Skeletal muscle cell (primary cell): ENCODE measurements around the gene HTR3A.

ENCODE experiments used
- DNase-seq: peaks from one replicate; pipeline ENCODE4 v3.0.0-alpha.2; 2010; ENCODE audit warnings: low read depth
- H3K4me3 ChIP-seq: 2 replicates; pipeline ENCODE4 v1.5.1; 2011; ENCODE audit warnings: low read depth, mild to moderate bottlenecking, control low read depth, low read length, moderate library complexity

Gene HTR3A

GRCh38 chr11:113977071-113977490 is 2.2 kb downstream of the HTR3A start:
- no peak for DNase-seq
- no peak overlapping the region for H3K4me3 ChIP-seq

DNA sequence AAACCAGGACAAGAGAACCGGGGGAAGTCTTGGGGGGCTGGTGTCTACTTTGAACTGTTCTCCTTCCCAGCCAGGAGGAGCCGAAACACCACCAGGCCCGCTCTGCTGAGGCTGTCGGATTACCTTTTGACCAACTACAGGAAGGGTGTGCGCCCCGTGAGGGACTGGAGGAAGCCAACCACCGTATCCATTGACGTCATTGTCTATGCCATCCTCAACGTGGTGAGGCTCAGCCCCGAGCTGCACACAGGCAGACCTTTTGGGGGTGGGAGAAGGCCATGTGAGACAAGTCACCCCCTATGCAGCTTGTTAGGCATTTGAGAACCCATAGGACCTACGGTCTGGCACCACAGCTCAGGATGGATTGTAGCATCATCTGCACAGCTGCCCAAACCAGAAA is 2.8 kb downstream of the HTR3A start:
- H3K4me3 ChIP-seq, result no peak overlapping the region
- no peak for DNase-seq

DNA sequence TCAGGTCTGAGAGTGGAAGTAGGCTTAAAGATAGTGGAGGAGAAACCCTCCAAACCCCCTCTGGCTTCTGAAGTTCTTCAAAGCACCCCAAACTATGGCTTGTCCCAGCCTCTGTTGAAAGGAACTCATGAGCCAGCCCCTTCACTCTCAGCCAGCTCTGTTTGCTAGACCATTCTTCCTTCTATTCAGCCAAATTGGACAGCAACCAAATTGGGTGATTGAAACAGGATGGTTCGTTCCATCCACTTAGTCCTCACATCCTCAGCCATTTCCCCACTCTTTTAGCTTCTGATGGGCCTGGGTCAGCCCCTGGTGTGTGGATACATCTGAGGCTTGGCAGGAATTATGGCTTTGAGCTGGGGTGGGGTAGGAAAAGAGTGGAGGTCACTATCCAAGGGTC is 4.5 kb downstream of the HTR3A start:
- DNase-seq, result no peak
- no peak overlapping the region for H3K4me3 ChIP-seq

DNA sequence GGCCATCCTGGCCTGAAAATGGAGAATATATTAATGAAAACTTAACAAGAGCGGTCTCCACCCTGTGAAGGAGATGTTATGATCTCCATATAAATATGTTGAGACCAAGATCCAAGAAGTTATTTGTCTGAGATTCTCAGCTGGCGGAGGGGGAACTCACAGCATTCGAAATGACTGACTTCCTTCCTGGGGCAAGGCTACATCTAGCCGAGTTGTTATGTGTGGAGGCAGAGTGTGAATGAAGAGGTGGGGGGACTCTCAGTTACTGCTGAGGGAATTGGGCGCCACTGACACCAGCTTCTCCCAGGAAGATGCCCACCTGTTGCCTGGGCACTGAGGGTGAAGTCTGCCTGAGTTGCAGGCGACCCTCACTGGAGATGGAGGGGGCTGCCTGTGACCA is 5.9 kb downstream of the HTR3A start:
- no peak for DNase-seq
- H3K4me3 ChIP-seq, result no peak overlapping the region

DNA sequence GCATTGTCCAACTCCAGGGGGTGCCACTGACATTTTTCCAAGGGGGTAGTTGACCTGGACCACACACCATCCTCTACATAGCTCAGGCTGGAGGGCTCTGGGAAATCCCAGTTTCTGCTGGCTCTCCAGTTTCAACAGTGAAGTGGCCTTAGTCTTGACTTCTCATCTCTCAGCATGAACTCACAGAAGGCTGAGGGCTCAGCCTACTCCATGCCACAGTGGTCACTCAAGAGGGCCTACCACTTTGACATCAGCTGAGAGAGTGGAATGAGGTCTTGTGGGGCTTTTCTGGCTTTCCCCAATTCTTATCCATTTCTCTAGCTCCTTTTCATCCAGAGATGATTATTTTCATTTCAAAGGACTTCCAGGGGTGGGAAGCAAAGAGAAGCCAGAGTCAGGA is 7.4 kb downstream of the HTR3A start:
- DNase-seq, result no peak
- H3K4me3 ChIP-seq, result no peak overlapping the region

DNA sequence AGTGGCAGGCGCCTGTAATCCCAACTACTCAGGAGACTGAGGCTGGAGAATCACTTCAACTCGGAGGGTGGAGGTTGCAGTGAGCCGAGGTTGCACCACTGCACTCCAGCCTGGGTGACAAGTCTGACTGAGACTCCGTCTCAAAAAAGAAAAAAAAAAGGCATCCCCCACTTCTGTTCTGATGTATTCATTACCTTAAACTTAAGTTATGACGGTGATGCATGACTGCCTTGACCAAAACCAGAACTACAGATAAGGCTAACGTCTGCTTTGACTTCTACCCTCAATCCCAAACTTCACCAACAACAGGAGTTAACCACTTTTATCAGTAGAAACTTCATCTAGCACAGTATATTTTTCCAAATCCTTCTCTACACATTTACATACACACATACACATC is 9.9 kb downstream of the HTR3A start:
- DNase-seq, result no peak
- H3K4me3 ChIP-seq, result no peak overlapping the region

DNA sequence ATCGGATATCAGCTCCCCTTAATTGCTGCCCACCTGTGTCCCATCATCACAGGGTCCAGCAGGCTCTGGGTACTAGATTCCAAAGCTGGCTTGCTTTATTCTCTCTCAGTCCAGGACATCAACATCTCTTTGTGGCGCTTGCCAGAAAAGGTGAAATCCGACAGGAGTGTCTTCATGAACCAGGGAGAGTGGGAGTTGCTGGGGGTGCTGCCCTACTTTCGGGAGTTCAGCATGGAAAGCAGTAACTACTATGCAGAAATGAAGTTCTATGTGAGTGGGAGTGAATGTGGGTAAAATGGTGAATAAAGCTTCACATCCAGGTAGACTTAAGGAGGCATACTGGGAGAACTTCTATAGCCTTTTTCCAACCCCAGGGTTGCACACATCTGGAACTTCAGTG is 11.0 kb downstream of the HTR3A start:
- DNase-seq, result no peak
- H3K4me3 ChIP-seq, result no peak overlapping the region

DNA sequence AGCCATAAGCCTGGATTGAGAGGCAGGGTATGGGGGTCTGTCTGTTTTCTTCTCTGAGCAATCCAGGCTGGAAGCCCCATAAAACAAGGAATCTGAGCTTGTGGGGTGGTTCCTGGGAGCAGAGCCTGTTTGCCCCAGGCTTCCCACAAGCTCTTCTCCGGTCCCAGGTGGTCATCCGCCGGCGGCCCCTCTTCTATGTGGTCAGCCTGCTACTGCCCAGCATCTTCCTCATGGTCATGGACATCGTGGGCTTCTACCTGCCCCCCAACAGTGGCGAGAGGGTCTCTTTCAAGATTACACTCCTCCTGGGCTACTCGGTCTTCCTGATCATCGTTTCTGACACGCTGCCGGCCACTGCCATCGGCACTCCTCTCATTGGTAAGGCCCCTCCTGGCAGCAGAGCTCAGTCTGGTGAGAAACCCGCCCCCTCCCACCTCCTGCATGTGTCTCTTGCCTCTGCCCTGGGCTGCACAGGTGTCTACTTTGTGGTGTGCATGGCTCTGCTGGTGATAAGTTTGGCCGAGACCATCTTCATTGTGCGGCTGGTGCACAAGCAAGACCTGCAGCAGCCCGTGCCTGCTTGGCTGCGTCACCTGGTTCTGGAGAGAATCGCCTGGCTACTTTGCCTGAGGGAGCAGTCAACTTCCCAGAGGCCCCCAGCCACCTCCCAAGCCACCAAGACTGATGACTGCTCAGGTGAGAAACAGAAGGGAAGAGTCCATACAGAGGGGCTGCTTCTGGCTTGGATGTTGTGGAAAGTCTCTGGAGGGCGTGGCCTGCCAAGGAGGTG is 11.6 kb downstream of the HTR3A start:
- no peak overlapping the region for H3K4me3 ChIP-seq
- DNase-seq, result no peak

GRCh38 chr11:113989381-113989780 is 14.5 kb downstream of the HTR3A start:
- DNase-seq, result no peak
- H3K4me3 ChIP-seq, result no peak overlapping the region

GRCh38 chr11:113989916-113990315 is 15.0 kb downstream of the HTR3A start:
- DNase-seq, result no peak
- H3K4me3 ChIP-seq, result no peak overlapping the region

GRCh38 chr11:113991170-113991569 is 16.3 kb downstream of the HTR3A start:
- DNase-seq, result no peak
- no peak overlapping the region for H3K4me3 ChIP-seq

DNA sequence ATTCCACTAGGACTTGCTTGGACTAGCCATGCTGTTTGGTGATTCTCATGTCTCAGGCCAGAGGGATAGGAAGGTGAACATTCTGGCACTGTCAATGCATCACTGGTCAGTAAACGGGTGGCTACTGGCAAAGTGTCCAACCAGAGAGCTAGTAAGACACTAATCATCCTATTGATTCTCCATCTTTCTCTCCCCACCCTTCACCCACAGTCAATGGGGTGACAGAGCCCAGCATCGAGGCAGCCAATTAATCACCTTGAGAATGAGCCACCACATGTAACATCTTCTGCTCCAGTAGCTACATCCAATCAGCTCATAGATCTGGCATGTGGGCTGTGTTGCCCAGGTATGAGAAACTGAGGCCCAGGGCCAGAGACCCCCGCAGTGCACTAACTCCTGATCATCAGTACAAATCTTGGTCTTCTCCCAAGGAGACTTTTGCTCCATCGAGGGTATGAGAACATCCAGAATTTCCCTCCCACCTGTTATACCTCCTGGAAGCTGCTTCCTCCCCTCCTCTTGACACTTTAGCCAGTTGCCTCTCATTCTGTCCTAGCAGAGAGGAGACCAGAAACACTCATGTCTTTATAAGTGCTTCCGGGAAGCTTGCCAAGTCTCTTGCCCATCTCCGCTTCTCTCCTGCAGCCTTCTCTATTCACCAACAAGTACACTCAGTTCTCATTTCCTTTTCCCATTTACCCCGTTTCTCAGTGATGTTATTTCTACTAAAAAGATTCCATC is 17.0 kb downstream of the HTR3A start:
- no peak for DNase-seq
- no peak overlapping the region for H3K4me3 ChIP-seq

GRCh38 chr11:113992459-113993110 is 17.7 kb downstream of the HTR3A start:
- H3K4me3 ChIP-seq, result no peak overlapping the region
- DNase-seq, result no peak

DNA sequence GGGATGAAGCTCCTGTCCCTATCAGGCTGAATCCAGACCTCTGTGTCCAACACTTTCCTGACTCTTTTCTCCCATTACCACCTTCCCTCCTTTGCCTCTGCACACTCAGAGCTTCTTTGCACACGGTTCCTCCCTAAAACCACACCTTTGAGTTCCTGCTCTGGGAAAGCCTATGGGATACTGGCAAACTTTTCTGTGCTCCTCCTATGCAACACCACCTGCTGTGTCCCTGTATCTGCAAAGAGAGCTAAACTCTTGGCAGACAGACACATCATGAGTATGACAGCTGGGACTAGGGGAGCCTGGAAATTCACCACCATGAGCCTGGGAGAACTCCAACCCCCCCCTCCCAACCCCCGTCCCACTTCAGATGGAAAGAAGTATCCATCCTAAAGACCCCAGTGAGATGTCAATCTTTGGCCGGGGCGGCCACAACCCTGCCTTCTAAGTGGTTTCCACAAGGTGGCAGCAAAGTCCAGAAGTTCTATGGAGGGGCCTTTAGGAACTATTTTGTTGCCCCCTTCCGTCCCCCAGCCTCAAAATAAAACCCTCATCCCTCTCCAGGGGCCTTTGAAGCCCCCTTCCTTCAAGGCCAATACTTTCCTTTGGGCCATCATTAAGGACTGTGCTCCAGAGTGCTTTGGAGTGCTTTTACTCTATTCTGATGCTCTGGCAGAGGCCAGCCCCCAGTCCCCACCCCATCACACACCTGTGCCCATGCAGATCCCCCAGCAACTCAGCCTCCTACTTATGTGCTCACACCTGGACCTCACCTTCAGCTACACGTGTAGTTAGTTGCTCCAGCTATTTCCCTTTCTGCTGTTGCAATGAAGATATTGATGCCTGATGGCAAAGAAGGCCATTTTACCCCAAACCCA is 19.4 kb downstream of the HTR3A start:
- DNase-seq, result no peak

DNA sequence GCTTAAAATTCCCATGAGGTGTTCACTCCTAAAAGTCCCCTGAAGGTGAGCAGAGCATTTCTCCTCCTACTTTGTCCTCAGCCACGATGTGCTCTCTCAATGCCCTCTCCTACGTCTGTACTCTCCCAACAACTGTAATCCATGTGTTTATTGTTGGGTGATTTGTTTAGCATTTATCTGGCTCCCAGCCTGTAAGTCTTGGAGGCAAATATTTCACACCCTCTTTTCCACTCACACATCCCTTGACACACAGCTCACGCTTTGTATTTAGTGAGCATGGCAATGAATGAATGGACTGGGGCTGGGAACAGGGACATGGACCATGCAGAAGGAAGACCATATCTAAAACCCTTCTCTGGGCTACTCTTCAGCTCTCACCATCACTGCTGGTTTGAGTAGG is 22.6 kb downstream of the HTR3A start:
- no peak overlapping the region for H3K4me3 ChIP-seq
- no peak for DNase-seq

More for the DNA sequence above, 19.4 kb downstream of the HTR3A start:
- H3K4me3 ChIP-seq, result no peak overlapping the region

GRCh38 chr11:113998574-113998973 is 23.7 kb downstream of the HTR3A start:
- DNase-seq, result no peak
- H3K4me3 ChIP-seq, result no peak overlapping the region

DNA sequence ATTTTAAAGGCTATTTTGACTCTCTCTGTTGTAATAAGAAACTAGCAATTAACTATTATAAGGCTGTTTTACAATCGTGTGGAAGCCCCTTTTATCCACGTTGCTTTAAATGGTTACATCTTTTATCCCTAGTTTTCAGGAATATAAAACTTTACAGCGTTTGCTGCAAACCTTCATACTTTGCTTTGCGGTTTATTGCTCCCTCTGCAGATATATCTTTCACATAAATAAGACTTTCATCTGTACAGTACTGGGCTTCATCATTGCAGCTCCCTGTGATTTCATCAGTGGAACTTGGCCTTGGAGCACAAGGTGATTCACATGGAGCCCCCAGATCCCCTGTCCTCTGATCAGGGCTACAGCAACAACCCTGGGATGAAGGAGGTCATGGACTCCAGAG is 25.6 kb downstream of the HTR3A start:
- no peak for DNase-seq
- H3K4me3 ChIP-seq, result no peak overlapping the region

- no peak overlapping the region for H3K4me3 ChIP-seq
- DNase-seq, result no peak
Observed at GRCh38 chr11:114001416-114001815, 26.5 kb downstream of the HTR3A start.

DNA sequence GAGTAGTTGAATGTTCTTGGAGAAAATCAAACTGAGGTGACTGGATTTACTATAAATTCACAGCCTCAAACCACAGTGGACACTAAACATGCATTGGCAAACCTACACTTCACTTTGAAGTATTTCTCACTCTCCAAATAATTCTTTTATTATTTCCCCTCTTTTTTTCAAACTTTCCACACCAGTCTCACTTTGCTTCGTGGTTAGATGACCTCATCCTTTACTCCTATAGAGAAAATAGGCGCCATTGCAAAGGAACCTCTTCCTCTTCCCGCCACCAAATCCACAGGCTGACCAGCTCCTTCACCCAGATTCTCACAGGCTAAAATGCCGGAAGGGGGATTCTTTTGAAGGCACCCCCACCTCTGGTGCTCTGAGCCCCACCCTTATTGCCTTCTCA is 33.4 kb downstream of the HTR3A start:
- no peak for DNase-seq
- no peak overlapping the region for H3K4me3 ChIP-seq

GRCh38 chr11:114010931-114011330 is 36.0 kb downstream of the HTR3A start:
- DNase-seq, result no peak
- H3K4me3 ChIP-seq, result no peak overlapping the region
